ENCODE measurements around the gene THSD4. TPM values are rescaled to one million over a fixed set of nuclear protein-coding genes. Genes with fewer than 3 reads are reported as not detected.

THSD4 gene
- total RNA-seq, 1 donor: 50.9 TPM

DNA sequence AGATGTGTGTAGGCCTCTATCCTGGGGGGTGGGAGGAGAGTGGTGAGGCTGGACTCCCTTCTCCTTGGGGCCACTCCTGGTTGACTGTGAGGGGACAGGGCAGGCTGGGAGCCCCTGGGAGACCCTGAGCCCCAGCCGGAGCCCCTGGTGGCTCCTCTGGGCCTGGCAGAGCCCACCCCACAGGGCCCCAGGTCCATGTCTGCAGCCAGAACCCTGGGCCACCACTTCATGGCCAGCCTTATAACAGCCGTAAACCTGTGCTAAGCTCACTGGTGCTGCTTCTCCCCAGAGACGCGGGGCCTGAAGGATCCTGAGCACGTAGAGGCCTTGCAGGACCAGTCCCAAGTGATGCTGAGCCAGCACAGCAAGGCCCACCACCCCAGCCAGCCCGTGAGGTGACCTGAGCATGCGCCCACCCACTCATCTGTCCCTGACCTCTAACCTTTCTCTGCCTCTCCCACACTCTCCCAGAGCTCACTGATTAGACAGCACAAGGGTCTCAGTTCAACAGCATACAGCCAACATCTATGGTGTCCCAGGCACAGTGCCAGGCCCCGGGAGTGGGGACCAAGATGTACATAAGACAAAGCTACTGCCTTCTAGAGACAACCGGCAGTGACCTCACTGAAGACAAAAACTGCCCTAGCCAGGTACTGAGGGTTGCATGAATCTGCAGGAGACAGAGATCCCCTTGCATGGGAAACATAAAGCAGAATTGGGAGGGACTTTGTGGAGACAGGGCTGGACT, 698.6 kb downstream of the THSD4 start:
- DNase-seq (ENCODE audit: low read depth): no peak
- no peak overlapping the region for H3K4me3 ChIP-seq (ENCODE audit: low read depth, low read length)
- TF ChIP-seq, protein P1, sequence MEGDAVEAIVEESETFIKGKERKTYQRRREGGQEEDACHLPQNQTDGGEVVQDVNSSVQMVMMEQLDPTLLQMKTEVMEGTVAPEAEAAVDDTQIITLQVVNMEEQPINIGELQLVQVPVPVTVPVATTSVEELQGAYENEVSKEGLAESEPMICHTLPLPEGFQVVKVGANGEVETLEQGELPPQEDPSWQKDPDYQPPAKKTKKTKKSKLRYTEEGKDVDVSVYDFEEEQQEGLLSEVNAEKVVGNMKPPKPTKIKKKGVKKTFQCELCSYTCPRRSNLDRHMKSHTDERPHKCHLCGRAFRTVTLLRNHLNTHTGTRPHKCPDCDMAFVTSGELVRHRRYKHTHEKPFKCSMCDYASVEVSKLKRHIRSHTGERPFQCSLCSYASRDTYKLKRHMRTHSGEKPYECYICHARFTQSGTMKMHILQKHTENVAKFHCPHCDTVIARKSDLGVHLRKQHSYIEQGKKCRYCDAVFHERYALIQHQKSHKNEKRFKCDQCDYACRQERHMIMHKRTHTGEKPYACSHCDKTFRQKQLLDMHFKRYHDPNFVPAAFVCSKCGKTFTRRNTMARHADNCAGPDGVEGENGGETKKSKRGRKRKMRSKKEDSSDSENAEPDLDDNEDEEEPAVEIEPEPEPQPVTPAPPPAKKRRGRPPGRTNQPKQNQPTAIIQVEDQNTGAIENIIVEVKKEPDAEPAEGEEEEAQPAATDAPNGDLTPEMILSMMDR (IDR thresholded peaks at IDR 0.05; ENCODE audit: insufficient read depth, low read length): no peak

DNA sequence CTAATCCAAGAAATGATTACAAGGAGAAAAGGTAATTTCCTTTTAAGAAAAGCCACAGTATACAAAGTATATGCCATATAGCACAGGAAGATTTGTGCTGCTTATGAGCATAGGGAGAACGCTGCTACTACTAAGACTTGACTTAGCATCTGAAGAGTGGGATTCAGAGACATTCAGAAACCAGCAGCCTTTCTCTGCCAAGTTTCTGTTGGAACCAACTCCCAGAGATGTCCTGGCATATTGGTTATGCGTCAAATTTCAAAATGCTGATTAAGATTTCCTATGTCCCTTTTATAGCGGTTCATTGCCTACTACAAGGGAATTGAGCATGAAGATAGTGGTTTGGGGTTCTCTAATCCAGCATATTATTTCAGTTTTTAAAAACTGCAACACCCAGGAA, 700.0 kb downstream of the THSD4 start:
- no peak overlapping the region for H3K4me3 ChIP-seq (ENCODE audit: low read depth, low read length)
- no peak for DNase-seq (ENCODE audit: low read depth)
- TF ChIP-seq, protein P1 (IDR thresholded peaks at IDR 0.05; ENCODE audit: insufficient read depth, low read length): no peak

DNA sequence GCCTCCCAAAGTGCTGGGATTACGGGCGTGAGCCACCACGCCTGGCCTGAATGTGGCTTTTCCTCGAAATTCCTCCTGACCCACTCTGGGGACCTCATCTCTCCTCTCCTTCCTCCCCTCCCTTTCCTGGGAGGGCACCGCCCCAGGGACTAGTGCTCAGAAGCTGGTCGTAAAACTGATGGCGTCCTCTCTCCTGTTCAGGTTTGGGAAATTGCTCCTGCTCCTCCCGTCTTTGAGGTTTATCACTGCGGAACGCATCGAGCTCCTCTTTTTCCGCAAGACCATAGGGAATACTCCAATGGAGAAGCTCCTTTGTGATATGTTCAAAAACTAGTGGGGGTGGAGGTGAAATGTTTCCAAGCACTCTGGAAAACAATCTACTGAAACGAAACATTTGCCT, 702.1 kb downstream of the THSD4 start:
- H3K4me3 ChIP-seq (ENCODE audit: low read depth, low read length): no peak overlapping the region
- TF ChIP-seq, protein P1 (IDR thresholded peaks at IDR 0.05; ENCODE audit: insufficient read depth, low read length): no peak
- no peak for DNase-seq (ENCODE audit: low read depth)

DNA sequence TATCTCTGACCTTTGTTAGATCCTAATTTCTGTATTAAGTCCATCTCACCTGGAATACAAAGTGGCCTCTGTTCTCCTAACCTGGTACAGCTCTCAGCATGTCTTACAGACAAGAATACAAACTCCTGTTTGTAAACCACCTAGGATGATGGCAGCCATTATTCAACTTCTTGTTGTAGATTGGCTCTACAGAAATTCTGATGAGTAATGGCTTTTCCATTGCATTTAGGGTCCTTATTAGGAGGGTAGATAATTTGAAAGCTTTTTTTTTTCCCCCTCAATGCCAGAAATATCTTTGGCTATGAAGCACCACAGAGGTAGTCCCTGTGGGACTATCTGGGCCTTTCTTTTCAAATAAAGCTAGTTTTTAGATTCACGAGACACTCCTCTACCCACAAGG, 704.9 kb downstream of the THSD4 start:
- TF ChIP-seq, protein P1 (IDR thresholded peaks at IDR 0.05; ENCODE audit: insufficient read depth, low read length): no peak
- no peak overlapping the region for H3K4me3 ChIP-seq (ENCODE audit: low read depth, low read length)
- no peak for DNase-seq (ENCODE audit: low read depth)

DNA sequence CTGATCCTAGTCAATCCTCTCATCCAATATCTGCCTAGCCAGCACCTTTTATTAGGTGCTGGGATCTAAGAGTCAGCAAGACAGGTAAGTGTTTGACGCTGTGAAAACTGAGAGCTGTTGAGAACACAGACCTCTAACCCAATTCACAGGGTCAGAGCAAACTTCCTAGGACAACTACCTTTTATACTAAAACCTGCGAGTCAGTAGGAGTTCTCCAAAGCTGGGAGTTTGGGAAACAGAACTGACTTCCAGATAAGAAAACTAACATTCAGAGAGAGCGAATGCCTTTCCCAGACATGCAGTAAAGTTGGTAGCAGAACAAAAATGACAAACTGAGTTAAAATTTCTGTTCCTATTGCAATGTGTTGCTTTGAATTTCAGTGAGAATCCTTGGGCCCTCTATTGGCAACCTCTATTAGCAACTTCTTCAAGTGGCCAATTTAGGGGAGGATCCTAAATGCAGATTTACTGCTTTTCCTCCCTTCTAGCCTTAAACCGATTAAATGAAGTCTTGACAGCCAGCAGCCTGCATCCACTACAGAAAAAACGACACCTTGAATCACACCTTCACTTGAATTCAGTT, 706.4 kb downstream of the THSD4 start:
- TF ChIP-seq, protein P1 (IDR thresholded peaks at IDR 0.05; ENCODE audit: insufficient read depth, low read length): no peak
- H3K4me3 ChIP-seq (ENCODE audit: low read depth, low read length): no peak overlapping the region
- no peak for DNase-seq (ENCODE audit: low read depth)

DNA sequence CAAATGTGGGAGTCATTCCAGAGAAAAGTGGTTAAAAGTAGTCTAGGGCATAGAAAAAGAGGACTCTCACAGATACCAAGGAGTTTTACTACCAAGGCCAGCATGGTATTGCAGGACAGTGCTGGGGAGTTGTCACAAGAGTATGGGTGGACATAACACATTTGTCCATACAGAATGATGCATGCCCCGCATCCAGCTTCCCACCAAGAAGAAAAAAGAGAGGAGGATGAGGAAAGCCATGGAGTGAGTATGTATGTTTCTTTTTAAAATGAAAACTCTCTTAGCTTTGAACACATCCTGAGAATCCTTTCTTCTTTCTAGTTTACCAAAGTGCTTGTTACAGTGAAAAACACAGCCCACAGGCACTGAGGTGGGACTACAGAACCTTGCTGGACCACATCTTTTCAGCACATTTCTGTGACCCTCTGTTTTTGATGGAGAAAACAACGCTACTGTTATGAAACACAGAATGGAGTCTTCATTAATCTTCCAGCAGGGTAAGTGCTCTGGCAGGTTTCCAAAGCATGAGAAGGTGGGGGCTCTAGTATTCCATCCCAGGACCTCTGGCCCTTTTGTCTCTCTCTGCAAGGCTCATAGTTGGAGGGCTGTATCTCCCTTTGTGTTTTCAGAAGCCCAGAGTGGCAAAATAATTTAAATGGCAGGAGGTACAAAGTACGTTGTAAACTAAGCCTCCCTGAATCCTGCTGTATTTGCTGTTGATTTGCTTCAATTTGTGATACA, 707.8 kb downstream of the THSD4 start:
- no peak overlapping the region for H3K4me3 ChIP-seq (ENCODE audit: low read depth, low read length)
- DNase-seq (ENCODE audit: low read depth): no peak
- TF ChIP-seq, protein P1 (IDR thresholded peaks at IDR 0.05; ENCODE audit: insufficient read depth, low read length): no peak

All from fibroblast of the aortic adventitia (primary cell).